H1 (cell line): ENCODE measurements around the gene USF1.

Source experiments
- CTBP2 ChIP-seq: IDR thresholded peaks from 2 replicates; pipeline ENCODE4 v1.7.0; 2011; ENCODE audit warnings: borderline replicate concordance, mild to moderate bottlenecking, moderate library complexity, mixed read lengths, low read length; ENCODE audit not compliant: insufficient read depth, insufficient read length
- EP300 ChIP-seq, 2 experiments: IDR thresholded peaks; 1 replicate in 1 of 2; 2 replicates in 1 of 2; pipeline ENCODE4 v1.6.1; 2011 to 2012; ENCODE audit warnings: low read depth in 2 of 2, low read length in 2 of 2, mild to moderate bottlenecking in 2 of 2, borderline replicate concordance in 1 of 2, inconsistent platforms in 1 of 2, moderate library complexity in 1 of 2
- HDAC2 ChIP-seq, 2 experiments: fragments of 300-600 bp in 1 of 2; sonication (generic) in 1 of 2; IDR thresholded peaks; 2 replicates each; pipeline ENCODE4 v1.6.1; 2011 to 2012; ENCODE audit warnings: low read depth in 2 of 2, low read length in 2 of 2, mild to moderate bottlenecking in 2 of 2, moderate library complexity in 2 of 2, borderline replicate concordance in 1 of 2, inconsistent platforms in 1 of 2
- HDAC6 ChIP-seq: IDR thresholded peaks from one replicate; pipeline ENCODE4 v1.7.1; 2012; ENCODE audit warnings: low read depth, mild to moderate bottlenecking, inconsistent platforms, low read length, moderate library complexity
- JUND ChIP-seq: IDR thresholded peaks from 2 replicates; pipeline ENCODE4 v1.6.1; 2011; ENCODE audit warnings: mild to moderate bottlenecking, improper control_type of control experiment, low read length
- POLR2A ChIP-seq, 2 experiments: IDR thresholded peaks; 1 replicate in 1 of 2; 2 replicates in 1 of 2; pipeline ENCODE4 v1.6.1; 2011; ENCODE audit warnings: low read depth in 2 of 2, low read length in 2 of 2, mild to moderate bottlenecking in 2 of 2; ENCODE audit errors: control extremely low read depth in 1 of 2
- POLR2AphosphoS5 ChIP-seq: IDR thresholded peaks from 2 replicates; pipeline ENCODE4 v1.6.1; 2011; ENCODE audit warnings: low read depth, low read length
- RNF2 ChIP-seq: fragments of 200-900, 300-1000 bp; sonication (generic); IDR thresholded peaks from 2 replicates; pipeline ENCODE4 v1.7.1; 2016; ENCODE audit warnings: borderline replicate concordance, low read depth, mild to moderate bottlenecking, antibody characterized with exemption, low read length; ENCODE audit not compliant: poor library complexity, severe bottlenecking; ENCODE audit errors: missing control alignments
- RXRA ChIP-seq: IDR thresholded peaks from 2 replicates; pipeline ENCODE4 v1.6.1; 2011; ENCODE audit warnings: low read depth, mild to moderate bottlenecking, low read length, moderate library complexity; ENCODE audit not compliant: insufficient read depth
- SRF ChIP-seq: IDR thresholded peaks from 2 replicates; pipeline ENCODE4 v1.6.1; 2011; ENCODE audit warnings: mild to moderate bottlenecking, low read depth, low read length, moderate library complexity
- TAF1 ChIP-seq: IDR thresholded peaks from 2 replicates; pipeline ENCODE4 v1.6.1; 2011; ENCODE audit warnings: mild to moderate bottlenecking, low read depth, low read length
- TBP ChIP-seq: IDR thresholded peaks from 2 replicates; pipeline ENCODE4 v1.6.1; 2011; ENCODE audit warnings: low read depth, low read length, improper control_type of control experiment
- ZNF274 ChIP-seq: IDR thresholded peaks from 2 replicates; pipeline ENCODE4 v1.7.0; 2012; ENCODE audit warnings: low read length, borderline replicate concordance; ENCODE audit errors: extremely low read depth
- TF ChIP-seq, protein P1 (sequence below), 3 experiments: IDR thresholded peaks; 1 replicate in 2 of 3; 2 replicates in 1 of 3; pipeline versions ENCODE4 v1.5.1 to v1.6.1; 2011; ENCODE audit warnings: low read length in 3 of 3, mild to moderate bottlenecking in 3 of 3, inconsistent platforms in 2 of 3, low read depth in 1 of 3, moderate library complexity in 1 of 3; ENCODE audit not compliant: insufficient read depth in 1 of 3; ENCODE audit errors: control extremely low read depth in 1 of 3

DNA sequence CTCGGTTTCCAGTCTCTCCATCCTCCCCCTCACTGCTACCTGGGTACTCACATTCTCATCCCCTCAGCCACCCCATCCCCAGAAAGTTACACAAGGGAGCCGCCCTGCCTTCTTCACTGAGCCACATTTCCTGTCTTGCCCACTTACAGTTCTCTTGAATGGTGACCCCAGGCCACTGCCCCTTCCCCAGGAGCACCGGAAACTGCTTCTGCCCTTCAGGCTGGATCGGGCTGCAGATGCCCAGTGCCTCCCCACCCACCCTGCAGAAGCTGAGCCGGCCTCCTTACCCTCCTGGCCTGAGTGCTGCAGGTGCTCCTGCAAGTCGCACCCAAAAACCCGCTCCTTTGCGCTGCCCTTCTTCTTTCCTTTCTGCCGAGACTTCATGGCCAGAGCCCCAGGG, 23.5 kb upstream of the USF1 start:
- TF ChIP-seq HDAC6, result no peak
- no peak for TF ChIP-seq EP300 (IDR thresholded peaks at IDR 0.05; ENCODE audit: borderline replicate concordance in 1 of 2, low read depth in 2 of 2, low read length in 2 of 2)
- TF ChIP-seq POLR2AphosphoS5, result no peak
- TF ChIP-seq HDAC2 (IDR thresholded peaks at IDR 0.05; ENCODE audit: borderline replicate concordance in 1 of 2, low read depth in 2 of 2, low read length in 2 of 2), result no peak
- TF ChIP-seq, protein P1, sequence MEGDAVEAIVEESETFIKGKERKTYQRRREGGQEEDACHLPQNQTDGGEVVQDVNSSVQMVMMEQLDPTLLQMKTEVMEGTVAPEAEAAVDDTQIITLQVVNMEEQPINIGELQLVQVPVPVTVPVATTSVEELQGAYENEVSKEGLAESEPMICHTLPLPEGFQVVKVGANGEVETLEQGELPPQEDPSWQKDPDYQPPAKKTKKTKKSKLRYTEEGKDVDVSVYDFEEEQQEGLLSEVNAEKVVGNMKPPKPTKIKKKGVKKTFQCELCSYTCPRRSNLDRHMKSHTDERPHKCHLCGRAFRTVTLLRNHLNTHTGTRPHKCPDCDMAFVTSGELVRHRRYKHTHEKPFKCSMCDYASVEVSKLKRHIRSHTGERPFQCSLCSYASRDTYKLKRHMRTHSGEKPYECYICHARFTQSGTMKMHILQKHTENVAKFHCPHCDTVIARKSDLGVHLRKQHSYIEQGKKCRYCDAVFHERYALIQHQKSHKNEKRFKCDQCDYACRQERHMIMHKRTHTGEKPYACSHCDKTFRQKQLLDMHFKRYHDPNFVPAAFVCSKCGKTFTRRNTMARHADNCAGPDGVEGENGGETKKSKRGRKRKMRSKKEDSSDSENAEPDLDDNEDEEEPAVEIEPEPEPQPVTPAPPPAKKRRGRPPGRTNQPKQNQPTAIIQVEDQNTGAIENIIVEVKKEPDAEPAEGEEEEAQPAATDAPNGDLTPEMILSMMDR (IDR thresholded peaks at IDR 0.05; ENCODE audit: control extremely low read depth in 1 of 3, insufficient read depth in 1 of 3, low read depth in 1 of 3, low read length in 3 of 3), result no peak
- no peak for TF ChIP-seq ZNF274
- TF ChIP-seq POLR2A (IDR thresholded peaks at IDR 0.05; ENCODE audit: control extremely low read depth in 1 of 2, low read depth in 2 of 2, low read length in 2 of 2), result no peak
- no peak for TF ChIP-seq SRF
- TF ChIP-seq RNF2, result no peak
- TF ChIP-seq RXRA, result no peak
- no peak for TF ChIP-seq TAF1
- TF ChIP-seq CTBP2, result no peak
- TF ChIP-seq JUND, result no peak
- TF ChIP-seq TBP, result no peak
